ENCODE measurements around the gene MYO7A. TPM values are rescaled to one million over a fixed set of nuclear protein-coding genes. Genes with fewer than 3 reads are reported as not detected.

The MYO7A gene
- total and polyA plus RNA-seq, 2 donors (not counting 1 experiment from before 2014, with no cell fraction given): 0.03 to 0.07 TPM

GRCh38 chr11:77195071-77195755 is 67.2 kb downstream of the MYO7A start:
- POLR2A ChIA-PET: no interaction called here
- H3K4me1 Mint-ChIP-seq: no peaks in the 10 kb centered on the region
- no peaks in the 10 kb centered on the region for H3K27me3 Mint-ChIP-seq
- H3K9me3 Mint-ChIP-seq (ENCODE audit: insufficient read depth): no peaks in the 10 kb centered on the region
- Histone ChIP-seq H4K20me1 (ENCODE audit: control insufficient read depth, insufficient read depth, low read length, poor library complexity, severe bottlenecking) (no peaks in the 10 kb centered on the region), H3K9me3 (ENCODE audit: control extremely low read depth in 1 of 3, control insufficient read depth in 2 of 3, insufficient read depth in 1 of 3, low read length in 2 of 3) (peaks cover 0 to 2% (median 0%) of the 10 kb centered on the region in 3 donors), H3K9ac (ENCODE audit: low read length) (no peak overlapping the region), H3K79me2 (ENCODE audit: control insufficient read depth, insufficient read depth, low read length) (peaks cover 2% of the 10 kb centered on the region), H3K4me3 (ENCODE audit: control extremely low read depth in 1 of 5, extremely low read depth in 1 of 5, insufficient read depth in 1 of 5, low read depth in 2 of 5, low read length in 4 of 5) (no peak overlapping the region), H3K4me1 (ENCODE audit: control insufficient read depth in 2 of 2, insufficient read depth in 2 of 2, low read length in 2 of 2) (no peaks in the 10 kb centered on the region), H3K36me3 (replicated peaks in 1 of 2; ENCODE audit: control extremely low read depth in 1 of 2, control insufficient read depth in 1 of 2, extremely low read depth in 1 of 2, insufficient read depth in 2 of 2, low read length in 1 of 2) (no peaks in the 10 kb centered on the region), H3K4me2 (replicated peaks; ENCODE audit: low read depth, low read length, poor library complexity, severe bottlenecking) (no peak overlapping the region), H3K27ac (ENCODE audit: low read length in 2 of 2) (no peak overlapping the region), H2AFZ (ENCODE audit: insufficient read depth, low read depth, low read length, poor library complexity, severe bottlenecking) (no peak overlapping the region), H3K27me3 (replicated peaks in 1 of 4; ENCODE audit: control extremely low read depth in 1 of 4, control insufficient read depth in 3 of 4, insufficient read depth in 4 of 4, low read length in 3 of 4) (no peaks in the 10 kb centered on the region)
- DNase-seq (no peak), ATAC-seq (ENCODE audit: low read depth) (no peak)
- CTCF ChIA-PET: interaction anchor here (1.8 kb wide), 1 partner anchor 7 kb away, joined by 5 read pairs; no protein-coding TSS in a partner anchor
- WGBS (ENCODE audit: insufficient coverage): 86% methylated on average over 14 of the region's 16 CpGs
- intact Hi-C loops (cut with micrococcal nuclease): no loop called here
- H3K27ac Mint-ChIP-seq: no peak overlapping the region
- H3K4me3 Mint-ChIP-seq: no peak overlapping the region
- no peak for TF ChIP-seq EZH2 (IDR thresholded peaks at IDR 0.05; ENCODE audit: borderline replicate concordance, insufficient read depth, low read depth, low read length, poor library complexity, severe bottlenecking)
- TF ChIP-seq, protein P1, sequence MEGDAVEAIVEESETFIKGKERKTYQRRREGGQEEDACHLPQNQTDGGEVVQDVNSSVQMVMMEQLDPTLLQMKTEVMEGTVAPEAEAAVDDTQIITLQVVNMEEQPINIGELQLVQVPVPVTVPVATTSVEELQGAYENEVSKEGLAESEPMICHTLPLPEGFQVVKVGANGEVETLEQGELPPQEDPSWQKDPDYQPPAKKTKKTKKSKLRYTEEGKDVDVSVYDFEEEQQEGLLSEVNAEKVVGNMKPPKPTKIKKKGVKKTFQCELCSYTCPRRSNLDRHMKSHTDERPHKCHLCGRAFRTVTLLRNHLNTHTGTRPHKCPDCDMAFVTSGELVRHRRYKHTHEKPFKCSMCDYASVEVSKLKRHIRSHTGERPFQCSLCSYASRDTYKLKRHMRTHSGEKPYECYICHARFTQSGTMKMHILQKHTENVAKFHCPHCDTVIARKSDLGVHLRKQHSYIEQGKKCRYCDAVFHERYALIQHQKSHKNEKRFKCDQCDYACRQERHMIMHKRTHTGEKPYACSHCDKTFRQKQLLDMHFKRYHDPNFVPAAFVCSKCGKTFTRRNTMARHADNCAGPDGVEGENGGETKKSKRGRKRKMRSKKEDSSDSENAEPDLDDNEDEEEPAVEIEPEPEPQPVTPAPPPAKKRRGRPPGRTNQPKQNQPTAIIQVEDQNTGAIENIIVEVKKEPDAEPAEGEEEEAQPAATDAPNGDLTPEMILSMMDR (IDR thresholded peaks at IDR 0.05): no peak

- Histone ChIP-seq H4K20me1 (ENCODE audit: control insufficient read depth, insufficient read depth, low read length, poor library complexity, severe bottlenecking) (no peaks in the 10 kb centered on the region), H3K9me3 (ENCODE audit: control extremely low read depth in 1 of 3, control insufficient read depth in 2 of 3, insufficient read depth in 1 of 3, low read length in 2 of 3) (peaks cover 0 to 2% (median 0%) of the 10 kb centered on the region in 3 donors), H3K4me3 (ENCODE audit: control extremely low read depth in 1 of 5, extremely low read depth in 1 of 5, insufficient read depth in 1 of 5, low read depth in 2 of 5, low read length in 4 of 5) (no peak overlapping the region), H3K79me2 (ENCODE audit: control insufficient read depth, insufficient read depth, low read length) (peaks cover 2% of the 10 kb centered on the region), H3K36me3 (replicated peaks in 1 of 2; ENCODE audit: control extremely low read depth in 1 of 2, control insufficient read depth in 1 of 2, extremely low read depth in 1 of 2, insufficient read depth in 2 of 2, low read length in 1 of 2) (no peaks in the 10 kb centered on the region), H3K27me3 (replicated peaks in 1 of 4; ENCODE audit: control extremely low read depth in 1 of 4, control insufficient read depth in 3 of 4, insufficient read depth in 4 of 4, low read length in 3 of 4) (no peaks in the 10 kb centered on the region), H3K9ac (ENCODE audit: low read length) (no peak overlapping the region), H3K4me1 (ENCODE audit: control insufficient read depth in 2 of 2, insufficient read depth in 2 of 2, low read length in 2 of 2) (no peaks in the 10 kb centered on the region), H3K27ac (ENCODE audit: low read length in 2 of 2) (no peak overlapping the region), H3K4me2 (replicated peaks; ENCODE audit: low read depth, low read length, poor library complexity, severe bottlenecking) (no peak overlapping the region), H2AFZ (ENCODE audit: insufficient read depth, low read depth, low read length, poor library complexity, severe bottlenecking) (no peak overlapping the region)
- no peak for TF ChIP-seq EZH2 (IDR thresholded peaks at IDR 0.05; ENCODE audit: borderline replicate concordance, insufficient read depth, low read depth, low read length, poor library complexity, severe bottlenecking)
- TF ChIP-seq, protein P1 (IDR thresholded peaks at IDR 0.05): no peak
- Mint-ChIP-seq H3K9me3 (ENCODE audit: insufficient read depth) (no peaks in the 10 kb centered on the region), H3K27ac (no peak overlapping the region), H3K27me3 (no peaks in the 10 kb centered on the region), H3K4me1 (no peaks in the 10 kb centered on the region), H3K4me3 (no peak overlapping the region)
- intact Hi-C loops (cut with micrococcal nuclease): no loop called here
- no peak for ATAC-seq (ENCODE audit: low read depth)
- ChIA-PET POLR2A (no interaction called here), CTCF (interaction anchor here (0.7 to 1.8 kb wide), 2 partner anchors 9 to 410 kb away, joined by 3 to 5 read pairs; no protein-coding TSS in a partner anchor)
- DNase-seq: no peak
- WGBS (ENCODE audit: insufficient coverage): 95% methylated on average over 8 of the region's 8 CpGs
These were observed 68.9 kb downstream of the MYO7A start for GRCh38 chr11:77196961-77197360.
